ENCODE measurements around the gene DOK6. TPM values are rescaled to one million over a fixed set of nuclear protein-coding genes. Genes with fewer than 3 reads are reported as not detected.

Gene DOK6
- total RNA-seq, 1 donor from 2014 or later: 7.0 TPM

DNA sequence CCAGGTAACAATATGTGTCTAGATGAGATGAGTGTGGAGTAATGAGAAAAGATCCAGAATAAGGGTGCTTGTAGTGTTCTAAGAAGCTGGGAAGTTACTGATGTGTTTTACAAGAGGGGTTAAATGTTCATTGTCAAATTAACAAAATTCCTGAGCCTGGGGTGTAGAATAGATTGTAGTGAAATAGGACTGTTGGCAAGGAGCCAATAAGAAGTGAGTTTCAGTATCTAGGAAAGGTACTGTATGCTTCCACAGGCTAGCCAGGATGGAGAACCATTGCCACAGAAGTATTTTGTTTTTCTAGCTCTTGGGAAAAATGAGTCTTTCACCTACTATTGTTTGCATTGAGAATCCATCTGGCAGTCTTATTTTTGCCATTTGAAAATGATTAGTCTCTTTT is 10.5 kb downstream of the DOK6 start:
- no peak for DNase-seq (ENCODE audit: low spot score, unreplicated experiment)
- TF ChIP-seq, protein P1, sequence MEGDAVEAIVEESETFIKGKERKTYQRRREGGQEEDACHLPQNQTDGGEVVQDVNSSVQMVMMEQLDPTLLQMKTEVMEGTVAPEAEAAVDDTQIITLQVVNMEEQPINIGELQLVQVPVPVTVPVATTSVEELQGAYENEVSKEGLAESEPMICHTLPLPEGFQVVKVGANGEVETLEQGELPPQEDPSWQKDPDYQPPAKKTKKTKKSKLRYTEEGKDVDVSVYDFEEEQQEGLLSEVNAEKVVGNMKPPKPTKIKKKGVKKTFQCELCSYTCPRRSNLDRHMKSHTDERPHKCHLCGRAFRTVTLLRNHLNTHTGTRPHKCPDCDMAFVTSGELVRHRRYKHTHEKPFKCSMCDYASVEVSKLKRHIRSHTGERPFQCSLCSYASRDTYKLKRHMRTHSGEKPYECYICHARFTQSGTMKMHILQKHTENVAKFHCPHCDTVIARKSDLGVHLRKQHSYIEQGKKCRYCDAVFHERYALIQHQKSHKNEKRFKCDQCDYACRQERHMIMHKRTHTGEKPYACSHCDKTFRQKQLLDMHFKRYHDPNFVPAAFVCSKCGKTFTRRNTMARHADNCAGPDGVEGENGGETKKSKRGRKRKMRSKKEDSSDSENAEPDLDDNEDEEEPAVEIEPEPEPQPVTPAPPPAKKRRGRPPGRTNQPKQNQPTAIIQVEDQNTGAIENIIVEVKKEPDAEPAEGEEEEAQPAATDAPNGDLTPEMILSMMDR (IDR thresholded peaks at IDR 0.05; ENCODE audit: unreplicated experiment): no peak
- Mint-ChIP-seq H3K27ac (no peak overlapping the region), H3K4me1 (ENCODE audit: low read depth) (no peaks in the 10 kb centered on the region), H3K9me3 (ENCODE audit: low read depth) (no peaks in the 10 kb centered on the region), H3K36me3 (ENCODE audit: insufficient read depth) (no peaks in the 10 kb centered on the region), H3K27me3 (no peaks in the 10 kb centered on the region), H3K4me3 (ENCODE audit: low read depth) (no peak overlapping the region)

DNA sequence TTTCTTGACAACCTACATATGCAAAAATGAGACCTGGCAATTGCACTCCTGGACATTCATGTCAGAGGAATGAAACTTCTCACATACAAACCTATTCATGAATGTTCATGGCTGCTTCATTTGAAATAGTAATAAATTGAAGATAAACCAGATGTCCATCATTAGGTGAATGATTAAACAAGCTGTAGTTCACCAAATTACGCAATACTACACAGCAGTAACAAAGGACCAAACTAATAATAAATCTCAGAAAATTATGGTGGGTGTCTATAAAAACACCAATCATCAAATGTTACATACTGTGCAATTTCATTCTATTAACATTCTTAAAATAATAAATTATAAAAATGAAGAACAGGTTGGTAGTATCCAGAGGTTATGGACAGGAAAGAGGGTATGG is 13.5 kb downstream of the DOK6 start:
- TF ChIP-seq, protein P1 (IDR thresholded peaks at IDR 0.05; ENCODE audit: unreplicated experiment): no peak
- Mint-ChIP-seq H3K36me3 (ENCODE audit: insufficient read depth) (no peaks in the 10 kb centered on the region), H3K4me3 (ENCODE audit: low read depth) (no peak overlapping the region), H3K27me3 (no peaks in the 10 kb centered on the region), H3K9me3 (ENCODE audit: low read depth) (peaks cover 3% of the 10 kb centered on the region), H3K4me1 (ENCODE audit: low read depth) (no peaks in the 10 kb centered on the region), H3K27ac (no peak overlapping the region)
- no peak for DNase-seq (ENCODE audit: low spot score, unreplicated experiment)

DNA sequence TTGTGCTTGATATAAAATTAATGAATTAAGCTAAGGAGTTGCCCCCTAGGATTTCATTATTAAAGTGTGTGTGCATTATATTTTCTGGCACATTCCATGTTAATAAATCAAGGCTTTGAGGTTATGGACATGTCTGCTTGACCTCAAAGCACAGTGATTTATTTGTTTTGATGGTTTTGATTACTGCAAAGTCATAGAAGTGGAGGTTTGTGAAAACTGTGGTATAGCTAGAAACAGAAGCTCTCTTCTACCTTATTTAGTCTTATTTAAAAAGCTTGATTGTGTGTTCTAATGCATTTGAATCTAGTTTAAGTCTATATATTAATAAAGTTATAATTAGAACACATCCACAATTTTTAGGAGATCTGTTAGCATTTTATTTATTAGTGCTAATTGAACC is 32.2 kb downstream of the DOK6 start:
- TF ChIP-seq, protein P1 (IDR thresholded peaks at IDR 0.05; ENCODE audit: unreplicated experiment): no peak
- peaks cover 7% of the 10 kb centered on the region for H3K9me3 Mint-ChIP-seq (ENCODE audit: low read depth)

DNA sequence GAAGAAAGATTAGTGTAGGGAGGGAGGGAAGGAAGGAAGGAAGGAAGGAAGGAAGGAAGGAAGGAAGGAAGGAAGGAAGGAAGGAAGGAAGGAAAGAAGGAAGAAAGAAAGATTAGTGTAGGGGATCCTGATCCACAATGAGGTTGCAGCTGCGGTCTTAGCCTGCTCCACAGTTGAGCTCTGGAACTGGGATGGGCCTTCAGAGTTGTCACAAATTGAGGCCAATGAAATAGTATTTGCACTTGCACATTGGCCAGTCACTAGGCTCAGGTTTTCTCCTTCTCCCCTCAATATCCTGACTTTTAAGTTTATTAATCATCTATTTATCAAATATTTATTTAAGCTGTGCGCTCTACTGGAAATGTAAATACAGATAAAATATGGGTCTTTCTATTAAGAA is 34.3 kb downstream of the DOK6 start:
- Mint-ChIP-seq H3K36me3 (ENCODE audit: insufficient read depth) (peaks cover 2% of the 10 kb centered on the region), H3K27ac (no peak overlapping the region), H3K27me3 (no peaks in the 10 kb centered on the region), H3K9me3 (ENCODE audit: low read depth) (peaks cover 20% of the 10 kb centered on the region), H3K4me1 (ENCODE audit: low read depth) (peaks cover 5% of the 10 kb centered on the region), H3K4me3 (ENCODE audit: low read depth) (no peak overlapping the region)
- no peak for DNase-seq (ENCODE audit: low spot score, unreplicated experiment)
- TF ChIP-seq, protein P1 (IDR thresholded peaks at IDR 0.05; ENCODE audit: unreplicated experiment): no peak

More for the DNA sequence above, 32.2 kb downstream of the DOK6 start:
- no peaks in the 10 kb centered on the region for H3K36me3 Mint-ChIP-seq (ENCODE audit: insufficient read depth)
- H3K4me1 Mint-ChIP-seq (ENCODE audit: low read depth): peaks cover 5% of the 10 kb centered on the region
- H3K27ac Mint-ChIP-seq: no peak overlapping the region
- no peak overlapping the region for H3K4me3 Mint-ChIP-seq (ENCODE audit: low read depth)
- H3K27me3 Mint-ChIP-seq: no peaks in the 10 kb centered on the region
- no peak for DNase-seq (ENCODE audit: low spot score, unreplicated experiment)

DNA sequence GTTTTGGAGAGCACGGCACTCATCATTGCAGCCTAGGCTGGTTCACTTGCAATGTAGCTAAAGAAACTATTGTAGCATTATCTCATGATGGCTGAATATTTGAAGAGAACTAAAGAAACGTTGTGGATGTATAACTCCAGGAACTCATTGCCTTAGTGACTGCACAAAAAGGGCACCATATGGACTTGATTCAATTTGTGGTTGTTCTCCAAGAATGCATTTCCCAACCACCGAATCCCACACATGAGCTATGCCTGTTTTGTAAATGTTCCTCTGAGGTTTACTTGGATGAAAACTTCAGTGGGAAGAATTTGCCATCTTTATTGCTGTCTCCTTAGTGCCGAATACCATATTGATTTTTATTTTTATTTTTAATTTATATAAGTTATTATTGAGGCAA is 43.5 kb downstream of the DOK6 start:
- DNase-seq (ENCODE audit: low spot score, unreplicated experiment): no peak
- Mint-ChIP-seq H3K27ac (no peak overlapping the region), H3K9me3 (ENCODE audit: low read depth) (peaks cover 26% of the 10 kb centered on the region), H3K4me3 (ENCODE audit: low read depth) (no peak overlapping the region), H3K36me3 (ENCODE audit: insufficient read depth) (peaks cover 8% of the 10 kb centered on the region), H3K4me1 (ENCODE audit: low read depth) (no peaks in the 10 kb centered on the region), H3K27me3 (no peaks in the 10 kb centered on the region)
- TF ChIP-seq, protein P1 (IDR thresholded peaks at IDR 0.05; ENCODE audit: unreplicated experiment): no peak

Data from progenitor cell of endocrine pancreas (in vitro differentiated cells).